Measurements from ENCODE around the gene GPNMB. TPM values are rescaled to one million over a fixed set of nuclear protein-coding genes. Genes with fewer than 3 reads are reported as not detected.
A peak's percentile ranks its signal among the peaks of the same experiment; 100 is the strongest.

The GPNMB gene
- total RNA-seq, 2 donors from 2014 or later = 10.0 to 49.9 TPM

DNA sequence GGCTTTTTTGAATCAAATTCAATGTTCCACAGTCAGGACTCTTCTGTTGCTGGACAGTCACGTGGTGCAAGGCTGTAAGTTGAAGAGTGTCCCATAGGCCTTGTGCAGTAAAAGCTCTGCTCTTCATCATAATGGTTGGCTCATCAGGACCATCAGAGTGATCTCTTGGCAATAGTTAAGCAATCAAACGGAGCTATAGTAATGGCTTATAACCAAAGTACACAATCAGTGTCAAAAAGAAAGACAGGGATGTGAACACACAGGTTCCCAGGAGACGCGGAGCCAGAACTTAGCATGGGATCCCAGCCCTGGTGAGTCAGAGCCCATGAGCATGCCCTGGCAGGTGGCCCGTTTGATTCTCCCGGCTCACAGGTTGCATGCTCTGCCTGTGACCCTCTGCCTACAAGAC lies 10.8 kb upstream of the GPNMB start:
- 45% methylated on average over 6 of the region's 6 CpGs for WGBS
- intact Hi-C loops (cut with DNase I) = no loop called here
- Histone ChIP-seq H3K4me3 (no peak overlapping the region), H3K9me3 (no peaks in the 10 kb centered on the region), H3K27ac (no peak overlapping the region), H3K4me1 (replicated peaks) (no peaks in the 10 kb centered on the region), H3K36me3 (no peaks in the 10 kb centered on the region), H3K27me3 (replicated peaks; ENCODE audit: insufficient read depth) (no peaks in the 10 kb centered on the region)
- DNase-seq (ENCODE audit: low spot score) = peak; percentile 88
- TF ChIP-seq CTCF (IDR thresholded peaks at IDR 0.05) = no peak
- TF ChIP-seq POLR2AphosphoS5 (IDR thresholded peaks at IDR 0.05) = peak; percentile 67

DNA sequence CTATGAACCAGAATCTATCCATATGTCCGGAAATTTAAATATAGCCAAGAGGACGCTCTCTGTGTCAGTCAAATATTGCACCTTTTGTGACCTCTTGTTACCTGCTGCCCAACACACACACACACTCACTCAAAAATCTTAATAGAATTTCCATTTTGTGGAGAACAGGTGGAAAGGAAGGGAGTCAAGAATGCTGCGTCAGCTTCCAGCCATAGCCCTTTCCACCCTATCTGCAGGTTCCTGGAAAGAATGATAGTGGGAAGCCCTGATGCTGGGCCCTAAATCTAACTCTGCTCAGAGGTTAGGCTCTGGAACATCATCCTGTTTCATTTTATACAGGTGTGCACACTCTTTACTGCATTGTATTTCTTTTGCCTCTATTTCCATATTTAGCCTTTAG lies 9.6 kb upstream of the GPNMB start:
- no peak for DNase-seq (ENCODE audit: low spot score)
- no peaks in the 10 kb centered on the region for H3K4me1 ChIP-seq (replicated peaks)
- no peak overlapping the region for H3K27ac ChIP-seq
- WGBS = 99% methylated on average over 3 of the region's 3 CpGs
- H3K4me3 ChIP-seq = no peak overlapping the region
- intact Hi-C loops (cut with DNase I) = no loop called here
- H3K36me3 ChIP-seq = no peaks in the 10 kb centered on the region
- TF ChIP-seq POLR2A (IDR thresholded peaks at IDR 0.05) = no peak
- no peaks in the 10 kb centered on the region for H3K27me3 ChIP-seq (replicated peaks; ENCODE audit: insufficient read depth)
- no peaks in the 10 kb centered on the region for H3K9me3 ChIP-seq

DNA sequence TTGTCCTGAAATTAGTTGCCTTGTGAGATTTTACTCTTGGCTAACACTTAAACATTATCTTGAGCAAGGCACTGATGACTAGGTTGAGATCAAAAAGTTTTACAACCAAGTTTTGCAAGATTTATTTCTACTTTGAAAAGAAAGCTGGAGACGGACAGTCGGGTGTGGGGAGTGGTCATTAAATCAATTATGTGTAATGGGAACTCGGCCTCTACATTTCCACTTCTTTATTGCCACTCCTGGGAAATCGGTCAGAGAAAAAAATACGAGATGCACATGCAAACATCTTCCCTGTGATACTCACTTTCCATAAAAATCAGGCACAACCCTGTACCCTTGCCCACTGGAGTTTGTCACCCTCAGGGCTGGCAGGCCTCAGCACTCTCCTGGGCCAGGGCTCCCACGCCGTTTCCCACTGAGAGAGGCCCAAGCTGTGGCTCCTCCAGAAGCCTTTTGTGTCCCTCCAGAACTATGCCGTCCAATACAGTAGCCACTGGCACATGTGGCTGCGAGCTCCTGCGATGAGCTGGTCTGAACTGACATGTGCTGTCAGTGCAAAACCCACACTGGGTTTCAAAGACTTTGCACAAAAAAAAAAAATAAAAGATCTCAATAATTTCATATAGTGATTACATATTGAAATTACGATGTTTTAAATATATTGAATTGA lies 7.5 kb upstream of the GPNMB start:
- TF ChIP-seq POLR2AphosphoS5 (IDR thresholded peaks at IDR 0.05) (no peak), POLR2A (IDR thresholded peaks at IDR 0.05) (no peak)
- intact Hi-C loops (cut with DNase I) = no loop called here
- Histone ChIP-seq H3K36me3 (no peaks in the 10 kb centered on the region), H3K27me3 (replicated peaks; ENCODE audit: insufficient read depth) (no peaks in the 10 kb centered on the region), H3K9me3 (no peaks in the 10 kb centered on the region), H3K4me1 (replicated peaks) (no peaks in the 10 kb centered on the region), H3K27ac (no peak overlapping the region), H3K4me3 (no peak overlapping the region)
- DNase-seq (ENCODE audit: low spot score) = no peak
- 69% methylated on average over 11 of the region's 11 CpGs for WGBS

GRCh38 chr7:23239698-23240097 lies 6.9 kb upstream of the GPNMB start:
- Histone ChIP-seq H3K4me1 (replicated peaks) (no peaks in the 10 kb centered on the region), H3K4me3 (no peak overlapping the region), H3K27me3 (replicated peaks; ENCODE audit: insufficient read depth) (no peaks in the 10 kb centered on the region), H3K9me3 (no peaks in the 10 kb centered on the region), H3K27ac (no peak overlapping the region), H3K36me3 (no peaks in the 10 kb centered on the region)
- intact Hi-C loops (cut with DNase I) = no loop called here
- DNase-seq (ENCODE audit: low spot score) = no peak
- 81% methylated on average over 5 of the region's 5 CpGs for WGBS
- no peak for TF ChIP-seq CTCF (IDR thresholded peaks at IDR 0.05)
- no peak for TF ChIP-seq POLR2A (IDR thresholded peaks at IDR 0.05)
- no peak for TF ChIP-seq POLR2AphosphoS5 (IDR thresholded peaks at IDR 0.05)

DNA sequence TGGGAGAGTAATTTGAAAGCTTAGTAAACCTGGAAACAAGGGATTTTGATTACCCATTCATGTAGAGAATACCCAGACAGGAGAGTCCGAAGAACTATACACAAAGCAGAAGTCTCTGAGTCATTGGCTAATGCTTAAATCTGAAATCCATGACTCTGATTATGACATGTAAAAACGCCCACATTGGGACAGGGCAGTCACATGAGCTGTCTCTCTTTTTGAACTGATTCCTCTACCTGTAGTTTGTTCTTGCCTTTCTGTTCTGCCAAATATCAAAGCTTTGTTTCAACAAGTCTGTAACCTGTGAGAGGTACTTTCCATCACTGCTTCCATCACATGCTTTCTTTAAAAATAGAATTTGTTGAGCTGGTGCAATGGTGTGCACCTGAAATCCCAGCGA lies 4.3 kb upstream of the GPNMB start:
- no peak overlapping the region for H3K4me3 ChIP-seq
- H3K27me3 ChIP-seq (replicated peaks; ENCODE audit: insufficient read depth) = peaks cover 2% of the 10 kb centered on the region
- no peak overlapping the region for H3K27ac ChIP-seq
- intact Hi-C loops (cut with DNase I) = no loop called here
- no peak for DNase-seq (ENCODE audit: low spot score)
- WGBS = 38% methylated on average over 3 of the region's 3 CpGs
- H3K9me3 ChIP-seq = no peaks in the 10 kb centered on the region
- H3K4me1 ChIP-seq (replicated peaks) = no peaks in the 10 kb centered on the region
- TF ChIP-seq POLR2AphosphoS5 (IDR thresholded peaks at IDR 0.05) = peak; percentile 50
- TF ChIP-seq POLR2A (IDR thresholded peaks at IDR 0.05) = no peak
- H3K36me3 ChIP-seq = no peaks in the 10 kb centered on the region

- intact Hi-C loops (cut with DNase I) = no loop called here
- peaks cover 7% of the 10 kb centered on the region for H3K27me3 ChIP-seq (replicated peaks; ENCODE audit: insufficient read depth)
- 58% methylated on average over 4 of the region's 4 CpGs for WGBS
- no peak overlapping the region for H3K27ac ChIP-seq
- H3K36me3 ChIP-seq = no peaks in the 10 kb centered on the region
- H3K9me3 ChIP-seq = no peaks in the 10 kb centered on the region
- no peak overlapping the region for H3K4me3 ChIP-seq
- no peak for DNase-seq (ENCODE audit: low spot score)
- no peak for TF ChIP-seq POLR2A (IDR thresholded peaks at IDR 0.05)
- no peak for TF ChIP-seq CTCF (IDR thresholded peaks at IDR 0.05)
- no peak for TF ChIP-seq POLR2AphosphoS5 (IDR thresholded peaks at IDR 0.05)
- no peaks in the 10 kb centered on the region for H3K4me1 ChIP-seq (replicated peaks)
Measured at GRCh38 chr7:23242935-23243334, 3.6 kb upstream of the GPNMB start.

Data from prostate gland (tissue), 2 donors.